Tibial nerve (tissue), 4 donors: Measurements from ENCODE around the gene ENDOV. TPM values are rescaled to one million over a fixed set of nuclear protein-coding genes. Genes with fewer than 3 reads are reported as not detected.

ENCODE experiments used
- DNase-seq, 2 donors: peaks; one replicate each; pipeline ENCODE4 v3.0.0-alpha.2; 2019; ENCODE audit warnings: low spot score in 2 of 2
- H3K27ac ChIP-seq, 4 donors: fragments of 200-600 bp; sonication (generic) in 3 of 4; one replicate each; pipeline ENCODE4 v1.5.1; 2017 to 2019; ENCODE audit warnings: mild to moderate bottlenecking in 1 of 4
- H3K27me3 ChIP-seq, 2 donors: fragments of 200-600 bp; sonication (generic) in 1 of 2; one replicate each; pipeline versions ENCODE4 v1.5.1 to v1.6.0; 2017 to 2019
- H3K36me3 ChIP-seq, 3 donors: fragments of 200-600 bp; sonication (generic); one replicate each; pipeline ENCODE4 v1.5.1; 2018 to 2019
- H3K4me1 ChIP-seq, 4 donors: fragments of 200-600 bp; sonication (generic) in 3 of 4; one replicate each; pipeline ENCODE4 v1.5.1; 2017 to 2019
- H3K4me3 ChIP-seq, 4 donors: fragments of 200-600 bp; sonication (generic) in 3 of 4; one replicate each; pipeline ENCODE4 v1.5.1; 2017 to 2019; ENCODE audit warnings: mild to moderate bottlenecking in 1 of 4, moderate library complexity in 1 of 4
- H3K9me3 ChIP-seq, 4 donors: fragments of 200-600 bp; sonication (generic) in 3 of 4; one replicate each; pipeline ENCODE4 v1.5.1; 2017 to 2019
- CTCF ChIP-seq, 5 experiments: fragments of 200-600 bp in 3 of 5; fragments of 450-650 bp in 2 of 5; sonication (generic) in 3 of 5; IDR thresholded peaks; one replicate each; pipeline ENCODE4 v1.5.1; 2016 to 2019; ENCODE audit warnings: antibody characterized with exemption in 5 of 5, mild to moderate bottlenecking in 3 of 5, moderate library complexity in 2 of 5
- EP300 ChIP-seq, 2 donors: sonication (generic); formaldehyde crosslinking; IDR thresholded peaks; one replicate each; pipeline ENCODE4 v1.6.1; 2017; ENCODE audit warnings: antibody characterized with exemption in 2 of 2, mild to moderate bottlenecking in 1 of 2
- POLR2A ChIP-seq, 2 donors: fragments of 450-650 bp; IDR thresholded peaks; one replicate each; pipeline ENCODE4 v1.6.1; 2017; ENCODE audit warnings: antibody characterized with exemption in 2 of 2, mild to moderate bottlenecking in 2 of 2, moderate library complexity in 2 of 2
- WGBS, 2 donors: methylation state at CpG; one replicate each; pipeline ENCODE4 v1.1.5; 2018; 5-methylcytosine and 5-hydroxymethylcytosine counted together
- total RNA-seq, 4 donors: library from RNA; depleted of rRNA; stranded (reverse); fragments of >200 nt; gene quantifications; one replicate each; pipeline ENCODE4 v1.1.0, GENCODE V29; 2016

ENDOV gene
- total RNA-seq, 4 donors from 2014 or later: 9.8 to 30.3 (median 16.6) TPM

- H3K27me3 ChIP-seq: peaks cover 0 to 31% of the 10 kb centered on the region in 2 donors
- DNase-seq: no peak
- H3K27ac ChIP-seq: no peak overlapping the region
- TF ChIP-seq EP300 (IDR thresholded peaks at IDR 0.05) (no peak), POLR2A (IDR thresholded peaks at IDR 0.05) (no peak), CTCF (IDR thresholded peaks at IDR 0.05) (no peak)
- no peaks in the 10 kb centered on the region for H3K9me3 ChIP-seq
- 61 to 73% methylated on average over 11 to 12 of the region's 13 CpGs for WGBS, 2 donors
- H3K4me1 ChIP-seq: peaks cover 0 to 3% (median 0%) of the 10 kb centered on the region in 4 donors
- H3K4me3 ChIP-seq: no peak overlapping the region
- no peaks in the 10 kb centered on the region for H3K36me3 ChIP-seq
These were observed 48.9 kb downstream of the ENDOV start for GRCh38 chr17:80463784-80464400.

- no peaks in the 10 kb centered on the region for H3K9me3 ChIP-seq
- H3K27ac ChIP-seq: no peak overlapping the region
- peaks cover 0 to 37% of the 10 kb centered on the region in 2 donors for H3K27me3 ChIP-seq
- TF ChIP-seq CTCF (IDR thresholded peaks at IDR 0.05): no peak
- no peak for TF ChIP-seq EP300 (IDR thresholded peaks at IDR 0.05)
- TF ChIP-seq POLR2A (IDR thresholded peaks at IDR 0.05): no peak
- H3K4me3 ChIP-seq: no peak overlapping the region
- peaks cover 0 to 3% (median 0%) of the 10 kb centered on the region in 4 donors for H3K4me1 ChIP-seq
- DNase-seq: no peak
- WGBS, 2 donors: 68 to 82% methylated on average over 7 of the region's 8 CpGs
- H3K36me3 ChIP-seq: no peaks in the 10 kb centered on the region
These were observed 49.5 kb downstream of the ENDOV start for GRCh38 chr17:80464486-80464885.

GRCh38 chr17:80465327-80465974 lies 50.5 kb downstream of the ENDOV start:
- no peaks in the 10 kb centered on the region for H3K9me3 ChIP-seq

GRCh38 chr17:80466188-80466705 lies 51.3 kb downstream of the ENDOV start:
- no peaks in the 10 kb centered on the region for H3K9me3 ChIP-seq
- WGBS, 2 donors: 72 to 78% methylated on average over 15 of the region's 15 CpGs
- H3K36me3 ChIP-seq: no peaks in the 10 kb centered on the region
- no peak overlapping the region for H3K4me3 ChIP-seq
- no peak overlapping the region for H3K27ac ChIP-seq
- DNase-seq: no peak
- TF ChIP-seq EP300 (IDR thresholded peaks at IDR 0.05) (no peak), CTCF (IDR thresholded peaks at IDR 0.05) (no peak), POLR2A (IDR thresholded peaks at IDR 0.05) (no peak)
- H3K27me3 ChIP-seq: peaks cover 0 to 55% of the 10 kb centered on the region in 2 donors
- no peaks in the 10 kb centered on the region for H3K4me1 ChIP-seq

More at GRCh38 chr17:80465327-80465974, 50.5 kb downstream of the ENDOV start:
- H3K27me3 ChIP-seq: peaks cover 0 to 47% of the 10 kb centered on the region in 2 donors
- DNase-seq: no peak
- H3K27ac ChIP-seq: no peak overlapping the region
- no peaks in the 10 kb centered on the region for H3K36me3 ChIP-seq
- no peak for TF ChIP-seq POLR2A (IDR thresholded peaks at IDR 0.05)
- no peak for TF ChIP-seq EP300 (IDR thresholded peaks at IDR 0.05)
- no peak for TF ChIP-seq CTCF (IDR thresholded peaks at IDR 0.05)
- no peak overlapping the region for H3K4me3 ChIP-seq
- peaks cover 0 to 3% (median 0%) of the 10 kb centered on the region in 4 donors for H3K4me1 ChIP-seq
- WGBS, 2 donors: 64 to 76% methylated on average over 20 of the region's 20 CpGs

GRCh38 chr17:80468242-80468641 lies 53.3 kb downstream of the ENDOV start:
- 8 to 15% methylated on average over 9 to 16 of the region's 16 CpGs for WGBS, 2 donors
- no peaks in the 10 kb centered on the region for H3K4me1 ChIP-seq
- no peak for DNase-seq
- H3K4me3 ChIP-seq: no peak overlapping the region
- H3K27me3 ChIP-seq: peaks cover 0 to 62% of the 10 kb centered on the region in 2 donors
- H3K36me3 ChIP-seq: no peaks in the 10 kb centered on the region
- H3K27ac ChIP-seq: no peak overlapping the region
- no peaks in the 10 kb centered on the region for H3K9me3 ChIP-seq
- no peak for TF ChIP-seq POLR2A (IDR thresholded peaks at IDR 0.05)
- no peak for TF ChIP-seq CTCF (IDR thresholded peaks at IDR 0.05)
- TF ChIP-seq EP300 (IDR thresholded peaks at IDR 0.05): no peak
